Suprapubic skin (tissue), 4 donors: Measurements from ENCODE around the gene MORN5. TPM values are rescaled to one million over a fixed set of nuclear protein-coding genes. Genes with fewer than 3 reads are reported as not detected.

Source experiments
- DNase-seq, 2 donors: peaks; one replicate each; pipeline ENCODE4 v3.0.0-alpha.2; 2019; ENCODE audit warnings: low spot score in 2 of 2
- H3K27ac ChIP-seq: fragments of 200-600 bp; sonication (generic); one replicate; pipeline ENCODE4 v1.5.1; 2019
- H3K27me3 ChIP-seq: fragments of 200-600 bp; sonication (generic); one replicate; pipeline ENCODE4 v1.5.1; 2019
- H3K36me3 ChIP-seq: fragments of 200-600 bp; sonication (generic); one replicate; pipeline ENCODE4 v1.5.1; 2019
- H3K4me1 ChIP-seq: fragments of 200-600 bp; sonication (generic); one replicate; pipeline ENCODE4 v1.5.1; 2019
- H3K4me3 ChIP-seq: fragments of 200-600 bp; sonication (generic); one replicate; pipeline ENCODE4 v1.5.1; 2019; ENCODE audit warnings: mild to moderate bottlenecking
- H3K9me3 ChIP-seq: fragments of 200-600 bp; sonication (generic); one replicate; pipeline ENCODE4 v1.5.1; 2019
- CTCF ChIP-seq, 2 donors: fragments of 200-600 bp in 1 of 2; fragments of 450-650 bp in 1 of 2; sonication (generic) in 1 of 2; IDR thresholded peaks; one replicate each; pipeline ENCODE4 v1.5.1; 2016 to 2019; ENCODE audit warnings: antibody characterized with exemption in 2 of 2, mild to moderate bottlenecking in 1 of 2, moderate library complexity in 1 of 2
- EP300 ChIP-seq: sonication (generic); formaldehyde crosslinking; IDR thresholded peaks from one replicate; pipeline ENCODE4 v1.6.1; 2017; ENCODE audit warnings: antibody characterized with exemption
- POLR2A ChIP-seq, 2 donors: fragments of 450-650 bp; IDR thresholded peaks; one replicate each; pipeline ENCODE4 v1.6.1; 2017; ENCODE audit warnings: antibody characterized with exemption in 2 of 2, mild to moderate bottlenecking in 2 of 2, moderate library complexity in 2 of 2
- POLR2AphosphoS5 ChIP-seq, 3 donors: sonication (generic); formaldehyde crosslinking; IDR thresholded peaks; one replicate each; pipeline ENCODE4 v1.6.1; 2017; ENCODE audit warnings: antibody characterized with exemption in 3 of 3
- WGBS: methylation state at CpG from one replicate; pipeline ENCODE4 v1.1.5; 2018; 5-methylcytosine and 5-hydroxymethylcytosine counted together
- total RNA-seq, 4 donors: library from RNA; depleted of rRNA; stranded (reverse); fragments of >200 nt; gene quantifications; one replicate each; pipeline ENCODE4 v1.1.0, GENCODE V29; 2016

The MORN5 gene
- total RNA-seq, 4 donors from 2014 or later: not detected

GRCh38 chr9:122162415-122162814 is 2.7 kb downstream of the MORN5 start:
- DNase-seq: no peak
- Histone ChIP-seq H3K4me1 (peaks cover 23% of the 10 kb centered on the region), H3K9me3 (no peaks in the 10 kb centered on the region), H3K27me3 (no peaks in the 10 kb centered on the region), H3K36me3 (no peaks in the 10 kb centered on the region), H3K4me3 (no peak overlapping the region), H3K27ac (no peak overlapping the region)
- TF ChIP-seq CTCF (IDR thresholded peaks at IDR 0.05): no peak
- no peak for TF ChIP-seq EP300
- no peak for TF ChIP-seq POLR2A (IDR thresholded peaks at IDR 0.05)
- no peak for TF ChIP-seq POLR2AphosphoS5 (IDR thresholded peaks at IDR 0.05)

GRCh38 chr9:122164286-122164685 is 4.6 kb downstream of the MORN5 start:
- DNase-seq: no peak
- TF ChIP-seq POLR2AphosphoS5 (IDR thresholded peaks at IDR 0.05) (no peak), POLR2A (IDR thresholded peaks at IDR 0.05) (no peak), EP300 (no peak), CTCF (IDR thresholded peaks at IDR 0.05) (no peak)
- Histone ChIP-seq H3K27ac (no peak overlapping the region), H3K4me3 (no peak overlapping the region), H3K9me3 (no peaks in the 10 kb centered on the region), H3K27me3 (no peaks in the 10 kb centered on the region), H3K4me1 (peaks cover 7% of the 10 kb centered on the region), H3K36me3 (no peaks in the 10 kb centered on the region)
- 25% methylated on average over 2 of the region's 2 CpGs for WGBS

- no peak overlapping the region for H3K27ac ChIP-seq
- TF ChIP-seq CTCF (IDR thresholded peaks at IDR 0.05) (no peak), POLR2AphosphoS5 (IDR thresholded peaks at IDR 0.05) (no peak), POLR2A (IDR thresholded peaks at IDR 0.05) (no peak), EP300 (no peak)
- H3K27me3 ChIP-seq: peaks cover 13% of the 10 kb centered on the region
- no peaks in the 10 kb centered on the region for H3K36me3 ChIP-seq
- no peak overlapping the region for H3K4me3 ChIP-seq
- WGBS: 65% methylated on average over 3 of the region's 3 CpGs
- H3K4me1 ChIP-seq: no peaks in the 10 kb centered on the region
- H3K9me3 ChIP-seq: no peaks in the 10 kb centered on the region
- peak in 1 of 2 donors; percentile 11 for DNase-seq
Observed at GRCh38 chr9:122168356-122168755, 8.6 kb downstream of the MORN5 start.

- Histone ChIP-seq H3K36me3 (no peaks in the 10 kb centered on the region), H3K27me3 (peaks cover 20% of the 10 kb centered on the region), H3K4me3 (no peak overlapping the region), H3K27ac (no peak overlapping the region), H3K9me3 (no peaks in the 10 kb centered on the region), H3K4me1 (no peaks in the 10 kb centered on the region)
- WGBS: 78% methylated on average over 7 of the region's 7 CpGs
- peak in 1 of 2 donors; percentile 54 for DNase-seq
- TF ChIP-seq POLR2A (IDR thresholded peaks at IDR 0.05) (no peak), POLR2AphosphoS5 (IDR thresholded peaks at IDR 0.05) (no peak), CTCF (IDR thresholded peaks at IDR 0.05) (no peak), EP300 (no peak)
Observed at GRCh38 chr9:122172131-122172530, 12.4 kb downstream of the MORN5 start.

GRCh38 chr9:122173670-122174069 is 14.0 kb downstream of the MORN5 start:
- no peak for TF ChIP-seq POLR2A (IDR thresholded peaks at IDR 0.05)
- TF ChIP-seq EP300: no peak
- TF ChIP-seq CTCF (IDR thresholded peaks at IDR 0.05): no peak
- no peak for TF ChIP-seq POLR2AphosphoS5 (IDR thresholded peaks at IDR 0.05)
- H3K4me3 ChIP-seq: no peak overlapping the region
- no peaks in the 10 kb centered on the region for H3K4me1 ChIP-seq
- H3K27me3 ChIP-seq: peaks cover 20% of the 10 kb centered on the region
- no peaks in the 10 kb centered on the region for H3K9me3 ChIP-seq
- no peak overlapping the region for H3K27ac ChIP-seq
- DNase-seq: peak in 1 of 2 donors; percentile 16
- 82% methylated on average over 3 of the region's 3 CpGs for WGBS
- no peaks in the 10 kb centered on the region for H3K36me3 ChIP-seq
